CD4-positive, alpha-beta T cell treated with Interleukin-4 for 4 hours (primary cell): ENCODE results near the gene AGBL5.

Source experiments
- DNase-seq: peaks from one replicate; pipeline ENCODE4 v3.0.0-alpha.2; 2020

AGBL5 gene

DNA sequence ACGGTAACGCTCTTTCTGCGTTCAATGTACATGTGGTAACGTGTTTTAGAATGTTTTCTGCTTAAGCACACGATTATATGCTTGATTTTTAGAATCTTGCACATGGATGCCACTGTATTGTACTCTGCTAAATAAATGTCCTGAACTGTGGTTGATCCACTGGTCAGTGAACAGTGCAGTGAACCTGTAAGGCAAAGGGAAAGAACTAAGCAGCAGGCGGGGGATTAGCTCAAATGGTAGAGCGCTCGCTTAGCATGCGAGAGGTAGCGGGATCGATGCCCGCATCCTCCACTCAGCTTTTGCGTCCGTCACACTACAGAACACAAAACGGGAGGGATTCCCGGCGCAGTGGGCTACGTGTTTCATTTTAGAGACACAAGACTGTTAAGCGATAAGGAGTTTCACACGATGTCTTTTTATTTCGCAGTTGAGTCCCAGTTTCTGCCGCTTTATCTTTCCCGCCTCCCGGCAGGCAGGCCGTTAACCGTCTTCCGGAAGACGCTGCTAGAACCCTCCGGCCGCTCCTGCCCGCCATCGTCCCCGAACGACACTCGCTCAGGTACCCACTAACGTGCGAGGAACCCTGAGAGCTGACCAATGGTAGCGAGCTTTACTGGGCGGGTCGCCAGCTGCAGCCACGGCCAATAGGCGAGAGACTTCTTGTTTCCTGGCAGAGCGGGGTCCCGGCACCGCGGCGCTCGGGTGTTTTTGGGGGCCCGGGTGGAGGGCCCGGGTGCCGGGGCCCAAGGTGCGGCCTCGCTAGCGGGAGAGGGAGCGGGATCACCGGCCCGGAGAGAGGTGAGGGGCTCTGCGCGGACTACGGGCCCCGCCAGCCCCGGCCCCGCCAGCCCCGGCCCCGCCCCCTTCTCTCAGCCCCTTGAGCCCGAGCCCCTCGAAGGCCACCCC, at the start of gene AGBL5:
Gene AGBL5, plus strand, starts transcription at position 673 of the 906 bp plus-strand sequence. CDS start 1,291 bp downstream, outside the sequence.
- peak; percentile 97 for DNase-seq

DNA sequence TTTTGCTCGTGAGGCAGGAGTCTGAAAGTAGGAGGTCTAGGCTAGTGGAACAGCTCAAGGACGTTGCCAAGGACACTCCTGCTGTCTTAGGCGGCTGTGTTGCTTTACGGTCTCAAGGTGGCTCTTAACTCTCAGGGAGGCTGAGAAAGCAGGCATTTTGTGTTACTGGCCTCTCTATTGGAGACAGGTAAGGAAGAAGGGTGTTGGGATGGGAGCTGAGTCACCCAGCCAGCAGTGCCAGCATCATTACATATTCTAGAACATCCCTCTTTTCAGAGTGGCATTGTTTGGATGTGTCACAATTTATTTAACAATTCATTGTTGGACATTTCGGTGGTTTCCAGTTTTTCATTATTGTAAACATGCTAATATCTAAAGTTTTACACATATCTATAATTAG, 49.5 kb upstream of the AGBL5 start:
- no peak for DNase-seq

- DNase-seq, result no peak
Measured at GRCh38 chr2:27003007-27003406, 48.5 kb upstream of the AGBL5 start.

DNA sequence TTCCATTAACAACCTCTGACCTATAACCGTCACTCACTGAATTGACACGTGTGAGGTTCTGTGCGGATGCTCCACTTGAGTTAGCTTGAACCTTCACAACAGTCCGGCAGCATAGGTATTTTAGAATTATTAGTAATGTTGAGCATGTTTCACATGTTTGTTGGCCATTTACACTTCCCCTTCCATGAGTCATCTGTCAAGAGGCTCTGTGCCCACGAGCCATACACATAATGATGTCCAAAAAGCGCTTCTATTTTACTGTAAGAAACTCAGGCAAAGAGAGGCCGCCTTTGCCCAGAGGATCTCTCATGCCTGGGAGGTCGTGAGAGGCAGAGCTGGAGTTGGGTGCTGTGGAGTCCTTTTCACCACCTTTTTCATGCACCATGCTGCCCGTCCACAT, 47.6 kb upstream of the AGBL5 start:
- DNase-seq, result no peak

- no peak for DNase-seq
Measured at GRCh38 chr2:27006602-27007415, 44.7 kb upstream of the AGBL5 start.

DNA sequence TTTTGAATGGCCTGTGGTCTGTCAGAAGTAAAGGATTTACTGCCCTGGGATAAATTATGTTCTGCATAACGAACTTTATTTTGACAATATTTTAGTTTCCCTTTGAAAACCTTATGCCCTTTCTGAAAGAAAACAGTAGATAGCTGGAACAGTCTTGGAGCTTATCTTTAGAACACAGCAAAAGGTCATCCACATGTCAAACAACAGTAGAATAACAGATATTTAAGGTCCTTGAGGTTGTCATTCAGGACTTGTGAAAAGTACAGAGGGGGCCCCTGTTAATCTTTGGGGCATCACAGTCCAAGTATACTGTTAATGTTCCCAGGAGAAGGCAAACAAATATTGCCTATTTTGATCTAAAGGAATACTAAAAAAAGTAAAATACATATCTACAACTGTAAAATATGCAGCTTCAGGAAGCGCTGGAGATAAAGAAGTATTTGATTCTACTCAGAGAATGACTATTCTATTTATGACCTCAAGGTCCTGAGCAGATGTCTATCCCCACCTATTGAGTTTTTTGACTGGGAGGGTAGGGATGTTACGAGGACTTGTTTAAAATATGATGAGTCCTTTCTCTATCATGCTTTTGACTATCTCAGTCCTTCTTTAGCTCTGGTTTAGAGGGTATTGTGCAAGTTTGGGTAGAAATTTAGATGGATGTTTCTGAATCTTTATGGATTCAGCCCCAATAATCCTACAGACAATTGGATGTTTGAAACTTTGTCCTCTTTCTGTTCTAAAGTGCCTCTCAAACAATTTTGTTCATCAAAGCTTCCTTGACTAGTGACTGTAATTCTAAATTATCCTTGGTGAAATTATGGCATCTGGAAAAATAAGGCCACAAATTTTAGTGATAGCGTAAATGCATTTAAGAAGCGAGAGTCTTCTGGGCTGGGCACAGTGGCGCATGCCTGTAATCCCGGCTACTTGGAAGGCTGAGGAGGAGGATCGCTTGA, 43.8 kb upstream of the AGBL5 start:
- no peak for DNase-seq

GRCh38 chr2:27008678-27009077, 42.8 kb upstream of the AGBL5 start:
- no peak for DNase-seq

GRCh38 chr2:27009083-27009482, 42.4 kb upstream of the AGBL5 start:
- DNase-seq, result no peak

GRCh38 chr2:27009716-27010115, 41.8 kb upstream of the AGBL5 start:
- no peak for DNase-seq

- DNase-seq, result no peak
Measured at GRCh38 chr2:27010139-27010538, 41.3 kb upstream of the AGBL5 start.

DNA sequence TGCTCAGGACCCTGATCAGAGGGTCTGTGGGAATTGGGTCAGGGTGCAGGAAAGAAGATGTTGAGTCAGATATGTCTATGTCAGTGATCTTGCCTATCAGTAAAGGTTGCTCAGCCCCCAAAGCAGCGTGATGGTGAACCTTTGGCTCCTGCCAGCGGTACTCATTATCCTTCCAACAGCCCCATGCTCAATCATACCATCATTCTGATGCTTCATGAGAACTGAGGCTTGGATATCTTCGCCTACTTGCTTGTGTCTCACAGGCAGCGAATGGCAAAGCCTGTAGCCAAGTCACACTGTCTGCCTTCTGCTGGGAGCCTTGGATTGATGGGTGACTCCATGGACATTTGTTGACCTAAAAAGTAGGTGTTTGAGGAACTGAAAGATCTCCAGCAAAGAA, 37.7 kb upstream of the AGBL5 start:
- DNase-seq, result no peak

- DNase-seq, result no peak
Measured at GRCh38 chr2:27014771-27015433, 36.6 kb upstream of the AGBL5 start.

GRCh38 chr2:27016801-27017325, 34.6 kb upstream of the AGBL5 start:
- peak; percentile 24 for DNase-seq

GRCh38 chr2:27018142-27018541, 33.3 kb upstream of the AGBL5 start:
- DNase-seq, result no peak

DNA sequence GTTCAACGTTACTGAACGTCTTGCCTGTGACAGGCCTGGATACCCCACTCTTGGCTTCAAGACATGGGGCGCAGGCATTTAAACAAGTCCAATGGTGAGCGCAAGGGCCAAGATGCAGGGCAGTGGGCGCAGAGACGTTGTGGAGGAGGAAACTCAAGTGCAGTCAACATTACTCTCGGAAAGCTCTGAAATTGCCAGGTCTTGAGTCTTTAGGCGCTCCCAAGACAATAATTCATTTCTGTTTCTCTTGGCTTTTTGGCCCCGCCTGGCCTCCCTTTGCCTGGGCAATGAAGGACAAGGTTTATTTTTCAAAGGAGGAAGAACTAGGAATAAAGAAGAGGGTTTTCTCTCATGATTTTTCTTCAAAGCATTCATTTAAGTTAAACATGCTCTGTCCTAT, 32.0 kb upstream of the AGBL5 start:
- no peak for DNase-seq

DNA sequence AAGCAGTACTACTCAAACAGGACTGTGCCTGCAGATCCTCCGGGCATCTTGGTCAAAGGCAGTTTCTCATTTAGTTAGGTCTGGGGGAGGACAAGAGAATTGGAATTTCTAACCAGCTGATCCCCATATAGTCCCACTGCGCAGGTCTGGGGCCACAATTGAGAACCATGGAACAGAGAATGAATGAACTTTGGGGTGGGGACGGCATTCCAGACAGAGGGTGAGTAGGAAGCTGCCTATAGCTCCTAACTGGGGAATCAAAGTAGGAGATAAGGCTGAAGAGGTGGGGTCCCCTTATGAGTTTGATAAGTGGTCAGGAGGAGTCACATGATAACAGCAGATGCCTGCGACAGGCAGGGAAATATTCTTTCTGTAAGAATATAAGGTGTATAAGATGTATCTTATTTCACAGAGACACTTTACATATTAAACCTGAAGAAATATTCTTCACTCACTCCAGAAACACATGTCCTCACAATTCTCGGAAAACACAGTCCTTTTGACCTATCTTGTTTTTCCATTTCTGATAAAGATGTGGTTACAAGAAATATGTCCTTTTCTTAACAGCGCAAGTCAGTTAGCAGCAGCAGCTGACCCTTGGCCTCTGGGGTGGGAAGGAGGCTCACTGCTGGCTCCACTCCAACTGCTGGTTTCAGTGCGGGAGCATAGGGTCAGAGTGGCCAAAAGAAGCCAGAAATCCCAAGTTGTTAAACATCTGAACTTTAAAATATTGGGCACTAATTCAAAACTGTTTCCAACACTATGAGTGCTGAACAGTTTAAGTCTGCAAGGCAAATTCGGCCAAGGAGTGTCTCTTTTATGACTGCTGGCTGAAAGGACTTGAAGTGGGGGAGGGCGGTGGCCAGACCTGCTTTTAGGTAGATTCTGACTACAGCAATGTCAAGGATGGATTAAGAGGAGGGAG, 31.3 kb upstream of the AGBL5 start:
- DNase-seq, result no peak

- DNase-seq, result no peak
Measured at GRCh38 chr2:27021253-27022049, 30.0 kb upstream of the AGBL5 start.

- no peak for DNase-seq
Measured at GRCh38 chr2:27023740-27024139, 27.7 kb upstream of the AGBL5 start.

DNA sequence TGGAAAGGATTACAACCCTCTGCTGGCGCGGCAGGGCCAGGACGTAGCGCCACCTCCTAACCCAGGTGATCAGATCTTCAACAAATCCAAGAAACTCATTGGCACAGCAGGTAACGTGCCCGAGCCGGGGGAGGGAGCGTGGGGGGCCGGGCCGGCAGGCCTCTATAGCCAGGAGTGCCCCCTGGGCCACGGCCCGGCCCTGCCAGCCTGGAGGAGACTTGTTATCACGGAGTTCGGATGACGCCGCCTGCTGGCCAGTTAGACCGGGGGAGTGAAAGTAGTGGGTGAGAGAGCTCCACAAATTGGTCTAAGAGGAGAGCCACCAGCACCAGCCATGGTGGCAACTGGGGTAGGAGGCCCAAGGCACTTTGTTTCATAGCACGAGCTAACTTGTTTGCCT, 27.3 kb upstream of the AGBL5 start:
- no peak for DNase-seq

DNA sequence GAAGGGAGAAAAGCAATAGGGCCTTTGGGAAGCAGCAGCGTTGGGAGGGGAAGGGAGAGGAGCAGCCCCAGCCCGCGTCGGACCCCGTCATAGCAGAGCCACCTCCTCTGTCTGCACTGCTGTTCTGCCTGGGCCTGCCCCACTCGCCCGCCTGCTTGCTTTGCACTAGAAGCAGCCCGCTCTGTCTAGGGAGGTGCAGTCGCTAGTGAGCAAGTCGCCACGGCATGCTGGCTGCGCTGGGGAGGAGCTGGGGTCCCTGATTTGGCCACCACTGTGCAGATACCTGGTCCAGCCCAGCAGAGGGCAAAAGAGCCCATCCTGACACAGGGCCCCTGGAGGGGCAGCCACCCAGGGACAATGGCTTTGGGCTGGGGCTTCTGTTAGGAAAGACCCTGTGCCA, 26.7 kb upstream of the AGBL5 start:
- DNase-seq, result no peak
